ENCODE results near the gene PPP3R1. TPM values are rescaled to one million over a fixed set of nuclear protein-coding genes. Genes with fewer than 3 reads are reported as not detected.

Gene PPP3R1
- total and polyA plus RNA-seq, 2 of the 8 experiments (the other 6 are each of a cell fraction or from before 2014, with no cell fraction given): 9.3 to 85.1 TPM

DNA sequence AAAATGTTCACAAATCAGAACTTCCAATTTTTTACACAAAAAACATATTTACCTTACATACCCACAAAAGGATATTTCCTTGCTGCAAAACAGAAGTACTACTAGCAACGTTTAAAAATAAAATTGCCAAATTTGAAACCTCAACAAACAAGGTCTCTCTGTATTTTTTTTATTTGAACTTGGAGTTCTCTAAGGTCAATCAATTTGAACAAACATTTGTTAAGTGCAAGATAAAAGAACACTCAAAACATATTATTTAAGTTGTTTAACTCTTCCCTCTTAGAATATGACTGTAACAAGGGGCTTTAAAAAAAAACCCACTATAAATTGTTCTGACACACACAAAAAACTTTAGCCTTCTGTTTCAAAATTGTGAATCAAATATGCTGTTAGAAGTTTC, 65.0 kb downstream of the PPP3R1 start (continued):
- TF ChIP-seq, protein P1, sequence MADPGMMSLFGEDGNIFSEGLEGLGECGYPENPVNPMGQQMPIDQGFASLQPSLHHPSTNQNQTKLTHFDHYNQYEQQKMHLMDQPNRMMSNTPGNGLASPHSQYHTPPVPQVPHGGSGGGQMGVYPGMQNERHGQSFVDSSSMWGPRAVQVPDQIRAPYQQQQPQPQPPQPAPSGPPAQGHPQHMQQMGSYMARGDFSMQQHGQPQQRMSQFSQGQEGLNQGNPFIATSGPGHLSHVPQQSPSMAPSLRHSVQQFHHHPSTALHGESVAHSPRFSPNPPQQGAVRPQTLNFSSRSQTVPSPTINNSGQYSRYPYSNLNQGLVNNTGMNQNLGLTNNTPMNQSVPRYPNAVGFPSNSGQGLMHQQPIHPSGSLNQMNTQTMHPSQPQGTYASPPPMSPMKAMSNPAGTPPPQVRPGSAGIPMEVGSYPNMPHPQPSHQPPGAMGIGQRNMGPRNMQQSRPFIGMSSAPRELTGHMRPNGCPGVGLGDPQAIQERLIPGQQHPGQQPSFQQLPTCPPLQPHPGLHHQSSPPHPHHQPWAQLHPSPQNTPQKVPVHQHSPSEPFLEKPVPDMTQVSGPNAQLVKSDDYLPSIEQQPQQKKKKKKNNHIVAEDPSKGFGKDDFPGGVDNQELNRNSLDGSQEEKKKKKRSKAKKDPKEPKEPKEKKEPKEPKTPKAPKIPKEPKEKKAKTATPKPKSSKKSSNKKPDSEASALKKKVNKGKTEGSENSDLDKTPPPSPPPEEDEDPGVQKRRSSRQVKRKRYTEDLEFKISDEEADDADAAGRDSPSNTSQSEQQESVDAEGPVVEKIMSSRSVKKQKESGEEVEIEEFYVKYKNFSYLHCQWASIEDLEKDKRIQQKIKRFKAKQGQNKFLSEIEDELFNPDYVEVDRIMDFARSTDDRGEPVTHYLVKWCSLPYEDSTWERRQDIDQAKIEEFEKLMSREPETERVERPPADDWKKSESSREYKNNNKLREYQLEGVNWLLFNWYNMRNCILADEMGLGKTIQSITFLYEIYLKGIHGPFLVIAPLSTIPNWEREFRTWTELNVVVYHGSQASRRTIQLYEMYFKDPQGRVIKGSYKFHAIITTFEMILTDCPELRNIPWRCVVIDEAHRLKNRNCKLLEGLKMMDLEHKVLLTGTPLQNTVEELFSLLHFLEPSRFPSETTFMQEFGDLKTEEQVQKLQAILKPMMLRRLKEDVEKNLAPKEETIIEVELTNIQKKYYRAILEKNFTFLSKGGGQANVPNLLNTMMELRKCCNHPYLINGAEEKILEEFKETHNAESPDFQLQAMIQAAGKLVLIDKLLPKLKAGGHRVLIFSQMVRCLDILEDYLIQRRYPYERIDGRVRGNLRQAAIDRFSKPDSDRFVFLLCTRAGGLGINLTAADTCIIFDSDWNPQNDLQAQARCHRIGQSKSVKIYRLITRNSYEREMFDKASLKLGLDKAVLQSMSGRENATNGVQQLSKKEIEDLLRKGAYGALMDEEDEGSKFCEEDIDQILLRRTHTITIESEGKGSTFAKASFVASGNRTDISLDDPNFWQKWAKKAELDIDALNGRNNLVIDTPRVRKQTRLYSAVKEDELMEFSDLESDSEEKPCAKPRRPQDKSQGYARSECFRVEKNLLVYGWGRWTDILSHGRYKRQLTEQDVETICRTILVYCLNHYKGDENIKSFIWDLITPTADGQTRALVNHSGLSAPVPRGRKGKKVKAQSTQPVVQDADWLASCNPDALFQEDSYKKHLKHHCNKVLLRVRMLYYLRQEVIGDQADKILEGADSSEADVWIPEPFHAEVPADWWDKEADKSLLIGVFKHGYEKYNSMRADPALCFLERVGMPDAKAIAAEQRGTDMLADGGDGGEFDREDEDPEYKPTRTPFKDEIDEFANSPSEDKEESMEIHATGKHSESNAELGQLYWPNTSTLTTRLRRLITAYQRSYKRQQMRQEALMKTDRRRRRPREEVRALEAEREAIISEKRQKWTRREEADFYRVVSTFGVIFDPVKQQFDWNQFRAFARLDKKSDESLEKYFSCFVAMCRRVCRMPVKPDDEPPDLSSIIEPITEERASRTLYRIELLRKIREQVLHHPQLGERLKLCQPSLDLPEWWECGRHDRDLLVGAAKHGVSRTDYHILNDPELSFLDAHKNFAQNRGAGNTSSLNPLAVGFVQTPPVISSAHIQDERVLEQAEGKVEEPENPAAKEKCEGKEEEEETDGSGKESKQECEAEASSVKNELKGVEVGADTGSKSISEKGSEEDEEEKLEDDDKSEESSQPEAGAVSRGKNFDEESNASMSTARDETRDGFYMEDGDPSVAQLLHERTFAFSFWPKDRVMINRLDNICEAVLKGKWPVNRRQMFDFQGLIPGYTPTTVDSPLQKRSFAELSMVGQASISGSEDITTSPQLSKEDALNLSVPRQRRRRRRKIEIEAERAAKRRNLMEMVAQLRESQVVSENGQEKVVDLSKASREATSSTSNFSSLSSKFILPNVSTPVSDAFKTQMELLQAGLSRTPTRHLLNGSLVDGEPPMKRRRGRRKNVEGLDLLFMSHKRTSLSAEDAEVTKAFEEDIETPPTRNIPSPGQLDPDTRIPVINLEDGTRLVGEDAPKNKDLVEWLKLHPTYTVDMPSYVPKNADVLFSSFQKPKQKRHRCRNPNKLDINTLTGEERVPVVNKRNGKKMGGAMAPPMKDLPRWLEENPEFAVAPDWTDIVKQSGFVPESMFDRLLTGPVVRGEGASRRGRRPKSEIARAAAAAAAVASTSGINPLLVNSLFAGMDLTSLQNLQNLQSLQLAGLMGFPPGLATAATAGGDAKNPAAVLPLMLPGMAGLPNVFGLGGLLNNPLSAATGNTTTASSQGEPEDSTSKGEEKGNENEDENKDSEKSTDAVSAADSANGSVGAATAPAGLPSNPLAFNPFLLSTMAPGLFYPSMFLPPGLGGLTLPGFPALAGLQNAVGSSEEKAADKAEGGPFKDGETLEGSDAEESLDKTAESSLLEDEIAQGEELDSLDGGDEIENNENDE (IDR thresholded peaks at IDR 0.05; ENCODE audit: insufficient replicate concordance, low read length): no peak
- TF ChIP-seq SRF (IDR thresholded peaks at IDR 0.05; ENCODE audit: low read depth, low read length) (no peak), RAD21 (IDR thresholded peaks at IDR 0.05 in 1 of 2, conservative IDR thresholded peaks at IDR 0.05 in 1 of 2; ENCODE audit: low read depth in 2 of 2, low read length in 2 of 2) (no peak), POLR2AphosphoS5 (IDR thresholded peaks at IDR 0.05; ENCODE audit: low read depth, low read length) (no peak), HDAC2 (IDR thresholded peaks at IDR 0.05; ENCODE audit: borderline replicate concordance in 1 of 2, low read depth in 2 of 2, low read length in 2 of 2) (no peak)

Data from H1 (cell line).